ENCODE measurements around the gene RETREG2. TPM values are rescaled to one million over a fixed set of nuclear protein-coding genes. Genes with fewer than 3 reads are reported as not detected.

The RETREG2 gene
- total RNA-seq, 1 donor, result 76.0 TPM

DNA sequence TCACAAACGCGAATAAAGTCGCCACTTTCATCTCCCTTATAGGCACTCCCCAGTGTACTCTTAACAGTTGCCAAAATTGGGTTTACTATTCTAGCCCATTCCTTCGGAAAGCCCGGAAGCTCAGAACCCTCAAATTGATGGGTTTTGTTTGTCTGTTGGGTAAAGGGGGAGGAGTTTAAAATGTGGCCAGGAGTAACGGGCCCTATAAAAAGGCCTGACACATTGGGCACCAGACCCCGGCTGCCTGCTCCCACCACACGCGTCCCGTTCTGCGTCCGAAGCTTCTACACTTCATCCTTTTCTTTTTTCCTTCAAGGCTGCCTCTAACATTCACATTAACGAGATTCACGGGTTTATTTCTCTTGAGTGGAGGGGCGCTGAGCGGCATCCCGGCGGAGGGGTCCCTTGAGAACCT is 18.3 kb upstream of the RETREG2 start:
- TF ChIP-seq, protein P1, sequence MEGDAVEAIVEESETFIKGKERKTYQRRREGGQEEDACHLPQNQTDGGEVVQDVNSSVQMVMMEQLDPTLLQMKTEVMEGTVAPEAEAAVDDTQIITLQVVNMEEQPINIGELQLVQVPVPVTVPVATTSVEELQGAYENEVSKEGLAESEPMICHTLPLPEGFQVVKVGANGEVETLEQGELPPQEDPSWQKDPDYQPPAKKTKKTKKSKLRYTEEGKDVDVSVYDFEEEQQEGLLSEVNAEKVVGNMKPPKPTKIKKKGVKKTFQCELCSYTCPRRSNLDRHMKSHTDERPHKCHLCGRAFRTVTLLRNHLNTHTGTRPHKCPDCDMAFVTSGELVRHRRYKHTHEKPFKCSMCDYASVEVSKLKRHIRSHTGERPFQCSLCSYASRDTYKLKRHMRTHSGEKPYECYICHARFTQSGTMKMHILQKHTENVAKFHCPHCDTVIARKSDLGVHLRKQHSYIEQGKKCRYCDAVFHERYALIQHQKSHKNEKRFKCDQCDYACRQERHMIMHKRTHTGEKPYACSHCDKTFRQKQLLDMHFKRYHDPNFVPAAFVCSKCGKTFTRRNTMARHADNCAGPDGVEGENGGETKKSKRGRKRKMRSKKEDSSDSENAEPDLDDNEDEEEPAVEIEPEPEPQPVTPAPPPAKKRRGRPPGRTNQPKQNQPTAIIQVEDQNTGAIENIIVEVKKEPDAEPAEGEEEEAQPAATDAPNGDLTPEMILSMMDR (IDR thresholded peaks at IDR 0.05; ENCODE audit: insufficient read depth, low read length), result no peak
- DNase-seq (ENCODE audit: low read depth), result no peak
- H3K4me3 ChIP-seq (ENCODE audit: low read depth, low read length), result peak overlapping the region; percentile 89

DNA sequence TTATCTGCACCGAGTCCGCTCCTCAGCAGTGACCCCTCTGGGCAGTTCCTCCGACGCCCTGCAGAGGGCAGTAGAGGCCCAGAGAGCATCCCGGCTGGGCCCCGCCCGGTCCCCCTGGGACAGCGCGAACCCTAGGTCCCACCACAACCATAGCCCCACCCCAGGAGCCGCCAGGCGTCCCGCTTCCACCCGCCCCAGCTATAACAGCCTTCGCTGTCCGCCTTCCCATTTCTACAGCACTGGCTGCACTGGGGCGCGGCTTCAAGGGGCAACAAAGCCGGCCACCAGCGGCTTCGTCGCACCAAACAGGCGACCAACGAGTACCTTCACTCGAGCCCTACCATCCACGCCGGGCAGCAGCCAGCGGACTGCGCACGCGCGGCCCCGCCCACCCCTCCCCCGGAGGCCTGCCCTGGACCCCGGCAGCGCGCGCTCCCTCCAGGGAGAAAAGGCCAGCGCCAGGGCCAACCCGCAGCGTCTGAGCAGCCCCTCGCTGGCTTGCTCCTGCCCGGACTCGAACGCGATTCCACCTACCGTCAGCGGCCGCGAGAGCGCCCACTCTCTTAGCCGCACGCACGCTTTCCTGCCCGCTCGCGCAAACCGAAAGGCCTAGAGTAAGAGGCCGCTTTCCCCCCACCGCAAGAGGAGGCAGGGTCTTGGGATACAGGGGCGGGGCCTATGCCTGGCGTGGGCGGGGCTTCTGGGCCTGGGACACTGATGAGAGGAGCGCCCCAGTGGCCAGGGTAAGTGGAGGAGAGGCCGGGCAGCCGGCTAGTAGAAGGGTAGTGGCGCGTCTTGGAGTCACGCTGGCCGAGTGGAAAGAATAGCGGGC is 17.7 kb upstream of the RETREG2 start, which contains the start of gene NHEJ1:
NHEJ1 (minus strand) TSS at position 630 of the 832 bp plus-strand sequence. CDS start 2,453 bp downstream, outside the sequence.
- peak within 1 kb of the TSS; percentile 89 for H3K4me3 ChIP-seq (ENCODE audit: low read depth, low read length)
- TF ChIP-seq, protein P1 (IDR thresholded peaks at IDR 0.05; ENCODE audit: insufficient read depth, low read length), result peak; percentile 99
- DNase-seq (ENCODE audit: low read depth), result peak; percentile 93

DNA sequence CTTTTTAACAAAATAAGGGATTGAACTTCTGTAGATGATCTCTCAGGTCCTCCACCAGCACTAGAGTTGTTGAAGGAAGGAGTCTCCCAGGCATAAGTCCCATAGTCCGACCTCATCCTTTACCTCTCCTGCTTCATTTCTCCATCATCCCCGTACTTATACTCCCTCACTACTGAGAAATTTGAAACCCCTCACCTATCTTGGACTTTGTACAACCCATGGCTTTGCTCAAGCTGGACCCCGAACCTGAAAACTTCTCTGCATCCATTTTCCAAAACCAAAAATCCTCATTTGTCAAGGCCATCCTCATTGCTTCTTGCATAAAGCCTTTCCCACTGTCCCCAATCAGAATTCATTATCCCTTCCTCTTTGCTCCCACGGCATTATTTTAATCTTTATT is 17.0 kb upstream of the RETREG2 start:
- no peak for DNase-seq (ENCODE audit: low read depth)
- peak overlapping the region; percentile 89 for H3K4me3 ChIP-seq (ENCODE audit: low read depth, low read length)
- TF ChIP-seq, protein P1 (IDR thresholded peaks at IDR 0.05; ENCODE audit: insufficient read depth, low read length), result no peak

DNA sequence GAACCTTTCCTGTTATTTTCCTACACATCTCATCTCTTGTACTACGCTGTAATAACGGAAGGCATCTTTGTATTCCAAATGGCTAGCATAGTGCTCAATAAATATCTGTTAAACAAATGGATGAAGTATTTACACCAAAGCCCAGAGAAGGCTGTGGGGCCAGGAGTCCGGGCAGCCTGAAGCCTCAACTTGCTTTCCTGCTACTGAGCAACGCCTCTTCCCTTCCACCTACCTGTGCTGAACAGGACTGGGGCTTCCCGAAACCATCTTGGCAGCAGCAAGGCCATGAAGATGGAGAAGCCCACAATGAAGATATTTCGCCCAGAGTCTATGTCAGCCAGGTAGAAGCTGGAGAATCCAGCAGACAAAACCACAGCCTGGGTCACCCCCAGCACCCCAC is 14.9 kb upstream of the RETREG2 start:
- no peak for DNase-seq (ENCODE audit: low read depth)
- TF ChIP-seq, protein P1 (IDR thresholded peaks at IDR 0.05; ENCODE audit: insufficient read depth, low read length), result no peak

DNA sequence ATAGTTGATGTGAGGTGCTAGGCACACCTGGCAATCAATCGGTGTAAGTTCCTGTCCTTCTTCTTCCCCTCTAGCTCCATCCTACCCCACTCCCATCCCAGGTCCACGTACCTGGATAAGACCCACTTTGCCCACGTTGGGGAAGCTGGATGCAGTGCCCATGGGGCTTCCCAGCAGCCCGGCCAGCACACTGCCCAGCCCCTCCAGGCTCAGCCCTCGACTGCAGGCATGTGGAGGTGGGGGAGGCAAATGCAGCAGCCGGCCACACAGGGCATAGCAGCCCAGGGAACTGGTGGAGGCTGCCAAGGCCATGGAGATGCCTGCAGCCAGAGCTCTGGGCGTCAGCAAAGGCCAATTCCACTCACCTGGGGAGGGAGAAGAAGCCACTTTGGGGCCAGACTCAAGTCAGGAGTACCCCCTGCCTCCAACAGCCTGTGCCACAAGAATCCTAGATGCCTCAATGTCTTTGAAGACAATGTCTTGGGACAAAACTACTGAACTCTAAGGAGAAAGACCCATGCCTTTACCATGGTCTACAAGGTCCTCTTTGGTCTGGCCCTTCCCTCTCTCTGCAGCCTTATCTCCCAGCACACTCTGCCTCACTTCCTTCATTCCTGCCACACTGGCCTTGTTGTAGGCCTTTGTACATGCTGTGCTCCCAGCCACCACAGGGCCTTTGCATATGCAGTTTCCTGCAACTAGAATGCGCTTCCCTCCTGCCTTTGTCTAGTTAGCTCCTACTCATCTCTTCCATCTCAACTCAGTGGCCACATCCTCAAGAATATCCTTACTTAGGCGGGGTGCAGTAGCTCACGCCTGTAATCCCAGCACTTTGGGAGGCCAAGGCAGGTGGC is 12.8 kb upstream of the RETREG2 start:
- no peak for DNase-seq (ENCODE audit: low read depth)
- H3K4me3 ChIP-seq (ENCODE audit: low read depth, low read length), result no peak overlapping the region
- TF ChIP-seq, protein P1 (IDR thresholded peaks at IDR 0.05; ENCODE audit: insufficient read depth, low read length), result no peak

More for the DNA sequence above, 14.9 kb upstream of the RETREG2 start:
- no peak overlapping the region for H3K4me3 ChIP-seq (ENCODE audit: low read depth, low read length)

- no peak overlapping the region for H3K4me3 ChIP-seq (ENCODE audit: low read depth, low read length)
- TF ChIP-seq, protein P1 (IDR thresholded peaks at IDR 0.05; ENCODE audit: insufficient read depth, low read length), result no peak
- no peak for DNase-seq (ENCODE audit: low read depth)
Observed at GRCh38 chr2:219167997-219168396, 10.1 kb upstream of the RETREG2 start.

Data from fibroblast of the aortic adventitia (primary cell).